Fibroblast of lung (primary cell): Measurements from ENCODE around the gene GBA2. TPM values are rescaled to one million over a fixed set of nuclear protein-coding genes. Genes with fewer than 3 reads are reported as not detected.

Source experiments
- DNase-seq, 2 donors: peaks; one replicate each; pipeline versions ENCODE4 v3.0.0 to v3.0.0-alpha.2; 2010; ENCODE audit warnings: low read depth in 2 of 2
- H2AFZ ChIP-seq: 2 replicates; pipeline ENCODE4 v1.5.1; 2012; ENCODE audit warnings: low read length, control low read depth, inconsistent platforms
- H3K27ac ChIP-seq: 2 replicates; pipeline ENCODE4 v1.5.1; 2011; ENCODE audit warnings: low read length, control low read depth; ENCODE audit not compliant: insufficient read depth
- H3K27me3 ChIP-seq: 2 replicates; pipeline ENCODE4 v1.5.1; 2011; ENCODE audit warnings: mild to moderate bottlenecking, low read length; ENCODE audit not compliant: control insufficient read depth, insufficient read depth
- H3K36me3 ChIP-seq: 2 replicates; pipeline ENCODE4 v1.5.1; 2011; ENCODE audit warnings: low read length; ENCODE audit not compliant: control insufficient read depth, insufficient read depth
- H3K4me1 ChIP-seq: 2 replicates; pipeline ENCODE4 v1.5.1; 2011; ENCODE audit warnings: low read length; ENCODE audit not compliant: control insufficient read depth, insufficient read depth; ENCODE audit errors: extremely low read depth
- H3K4me2 ChIP-seq: 2 replicates; pipeline ENCODE4 v1.5.1; 2011; ENCODE audit warnings: low read length, control low read depth; ENCODE audit not compliant: insufficient read depth; ENCODE audit errors: extremely low read depth
- H3K4me3 ChIP-seq, 4 experiments: fragments of 200-600 bp in 1 of 4; sonication (generic) in 1 of 4; replicated peaks in 1 of 4; 2 replicates each; pipeline ENCODE4 v1.5.1; 2011 to 2016; ENCODE audit warnings: low read length in 4 of 4, low read depth in 3 of 4, mild to moderate bottlenecking in 3 of 4, control low read depth in 2 of 4, inconsistent platforms in 1 of 4, mixed read lengths in 1 of 4; ENCODE audit not compliant: insufficient read depth in 1 of 4; ENCODE audit errors: control extremely low read depth in 1 of 4
- H3K79me2 ChIP-seq: 2 replicates; pipeline ENCODE4 v1.5.1; 2012; ENCODE audit warnings: mild to moderate bottlenecking, low read length, inconsistent platforms; ENCODE audit not compliant: control insufficient read depth, insufficient read depth
- H3K9ac ChIP-seq: 2 replicates; pipeline ENCODE4 v1.5.1; 2011; ENCODE audit warnings: mild to moderate bottlenecking, low read length, control low read depth; ENCODE audit not compliant: insufficient read depth
- H3K9me3 ChIP-seq: 2 replicates; pipeline ENCODE4 v1.5.1; 2012; ENCODE audit warnings: low read depth, low read length; ENCODE audit not compliant: control insufficient read depth, insufficient read depth
- H4K20me1 ChIP-seq: 2 replicates; pipeline ENCODE4 v1.5.1; 2011; ENCODE audit warnings: low read length; ENCODE audit not compliant: control insufficient read depth, insufficient read depth; ENCODE audit errors: extremely low read depth
- EZH2 ChIP-seq: IDR thresholded peaks from 2 replicates; pipeline ENCODE4 v1.5.1; 2012; ENCODE audit warnings: low read length, control low read depth, mild to moderate bottlenecking; ENCODE audit errors: missing control alignments
- polyA plus RNA-seq, 2 donors: library from polyadenylated mRNA; depleted of rRNA in 1 of 2; stranded (reverse) in 1 of 2; unstranded in 1 of 2; fragments of >200 nt; gene quantifications; 2 replicates each; pipeline ENCODE4 v1.2.1, GENCODE V29; 2011 to 2012; ENCODE audit warnings: missing spikeins in 1 of 2
- total RNA-seq: library from RNA; depleted of rRNA; stranded (reverse); fragments of >200 nt; gene quantifications from 2 replicates; pipeline ENCODE4 v1.2.1, GENCODE V29; 2014
- TF ChIP-seq, protein P1 (sequence below), 2 donors: IDR thresholded peaks in 1 of 2; conservative IDR thresholded peaks in 1 of 2; 1 replicate in 1 of 2; 2 replicates in 1 of 2; pipeline ENCODE4 v1.5.1; 2011 to 2012; ENCODE audit warnings: low read length in 2 of 2, control low read depth in 1 of 2, inconsistent platforms in 1 of 2, low read depth in 1 of 2, mild to moderate bottlenecking in 1 of 2

GBA2 gene
- total and polyA plus RNA-seq, 2 donors (not counting 1 experiment from before 2014, with no cell fraction given), result 23.9 to 25.5 TPM

DNA sequence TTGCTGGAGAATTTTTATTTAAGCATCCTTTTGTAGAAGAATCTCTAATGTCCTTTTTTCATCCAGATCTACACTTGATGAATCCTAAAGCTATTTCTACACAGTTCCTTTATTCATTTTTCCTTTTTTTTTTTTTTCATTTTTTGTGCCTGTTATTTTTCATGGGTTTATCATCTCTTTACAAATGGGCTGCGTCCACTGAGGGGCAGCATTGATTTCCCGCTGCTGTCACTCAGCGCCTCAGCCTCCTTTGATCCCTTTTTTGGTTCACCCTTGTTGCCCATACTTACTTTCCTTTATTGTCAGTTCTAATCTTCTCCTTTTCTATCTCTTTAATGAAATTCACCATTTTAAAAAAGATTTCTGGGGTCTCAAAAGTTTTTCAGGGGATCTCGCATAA, 10.8 kb upstream of the GBA2 start:
- Histone ChIP-seq H3K4me1 (peaks cover 7% of the 10 kb centered on the region), H4K20me1 (no peaks in the 10 kb centered on the region), H3K9ac (no peak overlapping the region), H3K27ac (no peak overlapping the region), H3K36me3 (no peaks in the 10 kb centered on the region), H3K27me3 (peaks cover 2% of the 10 kb centered on the region), H3K4me2 (no peak overlapping the region), H3K9me3 (no peaks in the 10 kb centered on the region), H3K79me2 (no peaks in the 10 kb centered on the region), H2AFZ (no peak overlapping the region), H3K4me3 (no peak overlapping the region)
- no peak for DNase-seq
- TF ChIP-seq EZH2, result no peak
- TF ChIP-seq, protein P1, sequence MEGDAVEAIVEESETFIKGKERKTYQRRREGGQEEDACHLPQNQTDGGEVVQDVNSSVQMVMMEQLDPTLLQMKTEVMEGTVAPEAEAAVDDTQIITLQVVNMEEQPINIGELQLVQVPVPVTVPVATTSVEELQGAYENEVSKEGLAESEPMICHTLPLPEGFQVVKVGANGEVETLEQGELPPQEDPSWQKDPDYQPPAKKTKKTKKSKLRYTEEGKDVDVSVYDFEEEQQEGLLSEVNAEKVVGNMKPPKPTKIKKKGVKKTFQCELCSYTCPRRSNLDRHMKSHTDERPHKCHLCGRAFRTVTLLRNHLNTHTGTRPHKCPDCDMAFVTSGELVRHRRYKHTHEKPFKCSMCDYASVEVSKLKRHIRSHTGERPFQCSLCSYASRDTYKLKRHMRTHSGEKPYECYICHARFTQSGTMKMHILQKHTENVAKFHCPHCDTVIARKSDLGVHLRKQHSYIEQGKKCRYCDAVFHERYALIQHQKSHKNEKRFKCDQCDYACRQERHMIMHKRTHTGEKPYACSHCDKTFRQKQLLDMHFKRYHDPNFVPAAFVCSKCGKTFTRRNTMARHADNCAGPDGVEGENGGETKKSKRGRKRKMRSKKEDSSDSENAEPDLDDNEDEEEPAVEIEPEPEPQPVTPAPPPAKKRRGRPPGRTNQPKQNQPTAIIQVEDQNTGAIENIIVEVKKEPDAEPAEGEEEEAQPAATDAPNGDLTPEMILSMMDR (conservative IDR thresholded peaks at IDR 0.05 in 1 of 2, IDR thresholded peaks at IDR 0.05 in 1 of 2; ENCODE audit: low read depth in 1 of 2, low read length in 2 of 2), result no peak

DNA sequence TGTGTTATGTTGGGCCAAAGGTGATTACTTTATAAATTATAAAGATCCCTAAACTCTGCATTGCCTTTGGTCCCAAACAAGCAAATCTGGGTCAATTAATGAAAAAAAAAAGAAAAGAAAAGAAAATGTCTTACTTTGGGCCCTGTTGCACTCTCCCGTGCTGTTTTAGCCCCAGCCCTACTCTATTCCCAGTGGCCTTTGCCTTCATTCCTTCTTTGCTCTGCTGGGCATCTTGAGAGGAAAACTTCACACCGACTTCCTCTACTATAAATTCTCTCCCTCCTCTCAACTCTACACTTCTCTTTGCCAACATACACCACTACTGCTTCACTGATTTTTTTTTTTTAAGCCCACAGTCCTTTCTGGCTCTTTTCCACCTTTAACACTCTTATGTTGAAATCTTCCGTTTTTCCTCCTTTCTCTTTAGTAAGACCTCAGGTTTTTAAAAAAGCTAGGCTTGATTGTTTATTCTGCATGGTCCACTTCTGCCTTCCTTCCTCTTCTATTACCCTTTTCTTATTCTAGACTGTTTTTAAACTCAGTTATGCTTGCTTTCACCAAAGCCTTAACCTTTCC, 9.5 kb upstream of the GBA2 start:
- no peaks in the 10 kb centered on the region for H4K20me1 ChIP-seq
- H3K9ac ChIP-seq, result no peak overlapping the region
- H3K36me3 ChIP-seq, result no peaks in the 10 kb centered on the region
- no peaks in the 10 kb centered on the region for H3K9me3 ChIP-seq
- H3K27me3 ChIP-seq, result peaks cover 2% of the 10 kb centered on the region
- H3K4me3 ChIP-seq, result no peak overlapping the region
- H2AFZ ChIP-seq, result no peak overlapping the region
- H3K79me2 ChIP-seq, result no peaks in the 10 kb centered on the region
- H3K4me1 ChIP-seq, result peaks cover 7% of the 10 kb centered on the region
- no peak overlapping the region for H3K4me2 ChIP-seq
- peak in 1 of 2 donors; percentile 44 for DNase-seq
- H3K27ac ChIP-seq, result no peak overlapping the region
- TF ChIP-seq EZH2, result no peak
- TF ChIP-seq, protein P1 (conservative IDR thresholded peaks at IDR 0.05 in 1 of 2, IDR thresholded peaks at IDR 0.05 in 1 of 2; ENCODE audit: low read depth in 1 of 2, low read length in 2 of 2), result no peak

- Histone ChIP-seq H3K4me2 (no peak overlapping the region), H3K4me3 (no peak overlapping the region), H3K4me1 (peaks cover 7% of the 10 kb centered on the region), H2AFZ (no peak overlapping the region), H3K36me3 (peaks cover 2% of the 10 kb centered on the region), H3K9me3 (no peaks in the 10 kb centered on the region), H4K20me1 (no peaks in the 10 kb centered on the region), H3K9ac (no peak overlapping the region), H3K79me2 (no peaks in the 10 kb centered on the region), H3K27me3 (peaks cover 2% of the 10 kb centered on the region), H3K27ac (no peak overlapping the region)
- TF ChIP-seq EZH2, result no peak
- TF ChIP-seq, protein P1 (conservative IDR thresholded peaks at IDR 0.05 in 1 of 2, IDR thresholded peaks at IDR 0.05 in 1 of 2; ENCODE audit: low read depth in 1 of 2, low read length in 2 of 2), result no peak
- no peak for DNase-seq
Measured at GRCh38 chr9:35757892-35758275, 8.9 kb upstream of the GBA2 start.
